Activated B cell treated with CpG ODN at 0.5 μM for 24 hours (primary cell): ENCODE results near the gene OGDH. TPM values are rescaled to one million over a fixed set of nuclear protein-coding genes. Genes with fewer than 3 reads are reported as not detected.

ENCODE experiments used
- ATAC-seq: fragments of 200-7000 bp; cut with Tn5 transposase; one replicate; pipeline ENCODE4 v1.10.0; 2021; ENCODE audit warnings: low read depth, mild to moderate bottlenecking, moderate library complexity
- CTCF ChIA-PET: fragments of 350-600 bp; sonication (Branson Sonifier 250); formaldehyde crosslinking; loops from one replicate; lab custom pipeline; 2021; ENCODE audit warnings: antibody characterized with exemption; lab: Charles Lee
- POLR2A ChIA-PET: fragments of 350-600 bp; sonication (Branson Sonifier 250); formaldehyde crosslinking; loops from one replicate; lab custom pipeline; 2021; ENCODE audit warnings: antibody characterized with exemption; lab: Charles Lee
- DNase-seq: peaks from one replicate; pipeline ENCODE4 v3.0.0; 2022
- H3K27ac Mint-ChIP-seq: one replicate; pipeline ENCODE4 v1.8.0; 2020; ENCODE audit warnings: mixed read lengths
- H3K27me3 Mint-ChIP-seq: one replicate; pipeline ENCODE4 v1.8.0; 2021; ENCODE audit warnings: mixed read lengths
- H3K36me3 Mint-ChIP-seq: one replicate; pipeline ENCODE4 v1.8.0; 2021; ENCODE audit warnings: low read depth, mixed read lengths
- H3K4me1 Mint-ChIP-seq: one replicate; pipeline ENCODE4 v1.8.0; 2021; ENCODE audit warnings: mixed read lengths
- H3K4me3 Mint-ChIP-seq: one replicate; pipeline ENCODE4 v1.8.0; 2020; ENCODE audit warnings: mild to moderate bottlenecking, mixed read lengths
- H3K9me3 Mint-ChIP-seq: one replicate; pipeline ENCODE4 v1.8.0; 2020; ENCODE audit warnings: mixed read lengths
- CTCF ChIP-seq: fragments of 200-600 bp; IDR thresholded peaks from one replicate; pipeline ENCODE4 v1.8.0; 2022; ENCODE audit warnings: antibody characterized with exemption, mild to moderate bottlenecking
- intact Hi-C: fragments of 100-400 bp; cut with micrococcal nuclease; formaldehyde crosslinking; loops from one replicate; pipeline ENCODE4 v1.15.1; 2024
- total RNA-seq: library from RNA; stranded (reverse); gene quantifications from 2 replicates; pipeline ENCODE4 v1.2.3, GENCODE V29; 2022

OGDH gene
- total RNA-seq, 1 donor from 2014 or later, result 81.7 TPM

- DNase-seq (no peak), ATAC-seq (no peak)
- TF ChIP-seq CTCF, result no peak
- Mint-ChIP-seq H3K4me1 (no peaks in the 10 kb centered on the region), H3K27me3 (no peaks in the 10 kb centered on the region), H3K27ac (no peak overlapping the region), H3K36me3 (peaks cover 65% of the 10 kb centered on the region), H3K9me3 (no peaks in the 10 kb centered on the region), H3K4me3 (no peak overlapping the region)
- POLR2A ChIA-PET, result no interaction called here
- intact Hi-C loops, result no loop called here
- CTCF ChIA-PET, result no interaction called here
Observed at GRCh38 chr7:44674381-44674780, 68.0 kb downstream of the OGDH start.

- H3K9me3 Mint-ChIP-seq, result no peaks in the 10 kb centered on the region
- intact Hi-C loops, result no loop called here
- H3K27ac Mint-ChIP-seq, result no peak overlapping the region
- ChIA-PET POLR2A (no interaction called here), CTCF (no interaction called here)
- H3K4me1 Mint-ChIP-seq, result no peaks in the 10 kb centered on the region
- TF ChIP-seq CTCF, result no peak
- ATAC-seq (no peak), DNase-seq (no peak)
- no peaks in the 10 kb centered on the region for H3K27me3 Mint-ChIP-seq
- no peak overlapping the region for H3K4me3 Mint-ChIP-seq
- peaks cover 77% of the 10 kb centered on the region for H3K36me3 Mint-ChIP-seq
Observed at GRCh38 chr7:44676776-44677175, 70.3 kb downstream of the OGDH start.

GRCh38 chr7:44678101-44678470 lies 71.7 kb downstream of the OGDH start:
- ATAC-seq (no peak), DNase-seq (no peak)
- H3K27me3 Mint-ChIP-seq, result no peaks in the 10 kb centered on the region
- H3K9me3 Mint-ChIP-seq, result no peaks in the 10 kb centered on the region
- intact Hi-C loops, result no loop called here
- H3K4me1 Mint-ChIP-seq, result no peaks in the 10 kb centered on the region
- H3K4me3 Mint-ChIP-seq, result no peak overlapping the region
- ChIA-PET CTCF (no interaction called here), POLR2A (no interaction called here)
- TF ChIP-seq CTCF, result no peak
- no peak overlapping the region for H3K27ac Mint-ChIP-seq
- peaks cover 81% of the 10 kb centered on the region for H3K36me3 Mint-ChIP-seq

- no peak for TF ChIP-seq CTCF
- DNase-seq (no peak), ATAC-seq (no peak)
- Mint-ChIP-seq H3K4me1 (no peaks in the 10 kb centered on the region), H3K9me3 (no peaks in the 10 kb centered on the region), H3K27me3 (no peaks in the 10 kb centered on the region), H3K36me3 (peaks cover 81% of the 10 kb centered on the region), H3K27ac (no peak overlapping the region), H3K4me3 (no peak overlapping the region)
- ChIA-PET CTCF (no interaction called here), POLR2A (no interaction called here)
- intact Hi-C loops, result no loop called here
Observed at GRCh38 chr7:44678471-44679179, 72.2 kb downstream of the OGDH start.

GRCh38 chr7:44681645-44682044 lies 75.2 kb downstream of the OGDH start:
- Mint-ChIP-seq H3K9me3 (no peaks in the 10 kb centered on the region), H3K4me3 (no peak overlapping the region), H3K4me1 (no peaks in the 10 kb centered on the region), H3K27ac (no peak overlapping the region), H3K36me3 (peaks cover 78% of the 10 kb centered on the region), H3K27me3 (no peaks in the 10 kb centered on the region)
- ChIA-PET CTCF (no interaction called here), POLR2A (interaction anchor here (0.6 to 1.0 kb wide), 2 partner anchors 58 to 204 kb away, joined by 4 read pairs; partner anchors contain the start of gene PURB)
- no peak for DNase-seq
- intact Hi-C loops, result no loop called here
- ATAC-seq, result no peak
- TF ChIP-seq CTCF, result no peak
